A549 (cell line): ENCODE results near the gene SCYL2. TPM values are rescaled to one million over a fixed set of nuclear protein-coding genes. Genes with fewer than 3 reads are reported as not detected.

Experiments
- ATAC-seq, 2 experiments: fragments of 200-7000 bp in 1 of 2; fragments of >200 bp in 1 of 2; cut with Nextera tagmentation in 1 of 2; cut with Tn5 transposase in 1 of 2; 3 replicates each; pipeline versions ENCODE4 v1.8.0 to v1.9.1; 2018 to 2020; ENCODE audit warnings: mild to moderate bottlenecking in 1 of 2, moderate library complexity in 1 of 2
- CTCF ChIA-PET: fragments of 300-600 bp; sonication (Branson Sonifier 250); formaldehyde crosslinking; extraction: SDS; loops from one replicate; lab custom pipeline; 2021; ENCODE audit warnings: antibody characterized with exemption, inconsistent platforms; lab: Yijun Ruan, JAX
- POLR2A ChIA-PET: fragments of 350-600 bp; formaldehyde crosslinking; extraction: SDS; loops from one replicate; lab custom pipeline; 2021; ENCODE audit warnings: antibody characterized with exemption, inconsistent platforms; lab: Yijun Ruan, JAX
- DNase-seq, 2 experiments: peaks; one replicate each; pipeline versions ENCODE4 v3.0.0 to v3.0.0-alpha.2; 2011 to 2016; ENCODE audit warnings: low read depth in 1 of 2, low spot score in 1 of 2
- FAIRE-seq: peaks from 2 replicates; lab custom pipeline; 2011; peaks lifted over from hg19 to GRCh38; lab: Jason Lieb, UNC
- H3K27ac ChIP-seq, 2 experiments: fragments of >200 bp; sonication (Bioruptor Twin); formaldehyde crosslinking; 3 replicates each; pipeline ENCODE4 v1.5.1; 2016 to 2017
- H3K4me1 ChIP-seq: fragments of >200 bp; sonication (Bioruptor Twin); formaldehyde crosslinking; 3 replicates; pipeline ENCODE4 v1.6.1; 2016
- H3K4me2 ChIP-seq: fragments of >200 bp; sonication (Bioruptor Twin); formaldehyde crosslinking; 3 replicates; pipeline ENCODE4 v1.6.1; 2016
- H3K4me3 ChIP-seq: fragments of >200 bp; sonication (Bioruptor Twin); formaldehyde crosslinking; 3 replicates; pipeline ENCODE4 v1.5.1; 2016
- H3K9me3 ChIP-seq: fragments of >200 bp; sonication (Bioruptor Twin); formaldehyde crosslinking; 3 replicates; pipeline ENCODE4 v1.6.1; 2016
- BHLHE40 ChIP-seq: IDR thresholded peaks from 2 replicates; pipeline ENCODE4 v1.6.1; 2012; ENCODE audit warnings: low read depth, low read length, inconsistent platforms
- CBX2 ChIP-seq: fragments of 200-600 bp; sonication (generic); IDR thresholded peaks from 2 replicates; pipeline ENCODE4 v1.6.1; 2016; ENCODE audit warnings: low read depth, mild to moderate bottlenecking, borderline replicate concordance
- CEBPB ChIP-seq, 2 experiments: fragments of >200 bp in 1 of 2; sonication (Bioruptor Twin) in 1 of 2; formaldehyde crosslinking in 1 of 2; IDR thresholded peaks; 2 replicates each; pipeline ENCODE4 v1.6.1; 2012 to 2016
- EHMT2 ChIP-seq: fragments of 200-600 bp; sonication (generic); IDR thresholded peaks from 2 replicates; pipeline ENCODE4 v1.6.1; 2016; ENCODE audit warnings: antibody characterized with exemption, low read depth, mild to moderate bottlenecking, moderate library complexity
- ESRRA ChIP-seq: fragments of 150-350 bp; IDR thresholded peaks from 2 replicates; pipeline ENCODE4 v1.6.1; 2014; ENCODE audit warnings: mild to moderate bottlenecking, low read length, borderline replicate concordance
- FOSB ChIP-seq: fragments of 250-450 bp; sonication (Bioruptor Pico); IDR thresholded peaks from 2 replicates; pipeline ENCODE4 v1.5.0; 2020; ENCODE audit warnings: mild to moderate bottlenecking, moderate library complexity
- FOXS1 ChIP-seq: fragments of 250-450 bp; sonication (Bioruptor Pico); IDR thresholded peaks from 2 replicates; pipeline ENCODE4 v1.5.0; 2020; ENCODE audit warnings: mild to moderate bottlenecking, moderate library complexity
- HDAC2 ChIP-seq: fragments of 200-600 bp; sonication (generic); IDR thresholded peaks from 2 replicates; pipeline ENCODE4 v1.6.1; 2016
- HEYL ChIP-seq: fragments of 250-450 bp; sonication (Bioruptor Pico); IDR thresholded peaks from 2 replicates; pipeline ENCODE4 v1.8.0; 2021; ENCODE audit warnings: mild to moderate bottlenecking, moderate library complexity
- HOXB13 ChIP-seq: fragments of 250-450 bp; sonication (Bioruptor Pico); IDR thresholded peaks from 2 replicates; pipeline ENCODE4 v1.5.0; 2020; ENCODE audit warnings: low read depth, mild to moderate bottlenecking, moderate library complexity
- HOXB5 ChIP-seq: fragments of 250-450 bp; sonication (Bioruptor Pico); IDR thresholded peaks from 2 replicates; pipeline ENCODE4 v1.5.0; 2020; ENCODE audit warnings: mild to moderate bottlenecking, moderate library complexity
- JUN ChIP-seq, 2 experiments: fragments of >200 bp; sonication (Bioruptor Twin); formaldehyde crosslinking; IDR thresholded peaks; 2 replicates in 1 of 2; 3 replicates in 1 of 2; pipeline ENCODE4 v1.6.1; 2016 to 2017
- JUNB ChIP-seq: fragments of >200 bp; sonication (Bioruptor Twin); formaldehyde crosslinking; IDR thresholded peaks from 2 replicates; pipeline ENCODE4 v1.6.1; 2016
- KDM1A ChIP-seq: fragments of 200-600 bp; sonication (generic); IDR thresholded peaks from 2 replicates; pipeline ENCODE4 v1.6.1; 2016; ENCODE audit warnings: low read depth, mild to moderate bottlenecking
- KDM5A ChIP-seq: fragments of 200-600 bp; sonication (generic); IDR thresholded peaks from 2 replicates; pipeline ENCODE4 v1.6.1; 2016; ENCODE audit warnings: antibody characterized with exemption, mild to moderate bottlenecking
- MAZ ChIP-seq: fragments of 150-350 bp; IDR thresholded peaks from 2 replicates; pipeline ENCODE4 v1.6.1; 2014; ENCODE audit warnings: antibody characterized with exemption, low read depth, low read length, borderline replicate concordance
- NFE2L2 ChIP-seq: fragments of 150-350 bp; conservative IDR thresholded peaks from 2 replicates; pipeline ENCODE4 v1.6.1; 2014; ENCODE audit warnings: low read length
- POLR2A ChIP-seq: IDR thresholded peaks from 2 replicates; pipeline ENCODE4 v1.6.1; 2012; ENCODE audit warnings: mild to moderate bottlenecking, low read length
- POLR2AphosphoS2 ChIP-seq: conservative IDR thresholded peaks from 2 replicates; pipeline ENCODE4 v1.6.1; 2012; ENCODE audit warnings: low read length, improper control_type of control experiment, inconsistent platforms
- RCOR1 ChIP-seq: fragments of 150-350 bp; IDR thresholded peaks from 2 replicates; pipeline ENCODE4 v1.6.1; 2014; ENCODE audit warnings: antibody characterized with exemption, low read length, low read depth
- RFX5 ChIP-seq: fragments of 450-650 bp; IDR thresholded peaks from 2 replicates; pipeline ENCODE4 v1.7.1; 2014; ENCODE audit warnings: antibody characterized with exemption, mild to moderate bottlenecking, moderate library complexity
- TFCP2L1 ChIP-seq: fragments of 250-450 bp; sonication (Bioruptor Pico); IDR thresholded peaks from 2 replicates; pipeline ENCODE4 v1.5.0; 2021; ENCODE audit warnings: mild to moderate bottlenecking
- TP53 ChIP-seq: fragments of 250-450 bp; sonication (Bioruptor Pico); IDR thresholded peaks from 2 replicates; pipeline ENCODE4 v1.5.0; 2021; ENCODE audit warnings: mild to moderate bottlenecking, moderate library complexity
- ZC3H11A ChIP-seq: fragments of 450-650 bp; IDR thresholded peaks from 2 replicates; pipeline ENCODE4 v1.6.1; 2014; ENCODE audit warnings: antibody characterized with exemption, mild to moderate bottlenecking
- ZFP36 ChIP-seq: fragments of 450-650 bp; IDR thresholded peaks from 2 replicates; pipeline ENCODE4 v1.6.1; 2014; ENCODE audit warnings: borderline replicate concordance; ENCODE audit not compliant: partially characterized antibody
- ZNF302 ChIP-seq: fragments of 250-450 bp; sonication (Bioruptor Pico); IDR thresholded peaks from 2 replicates; pipeline ENCODE4 v1.9.0; 2021; ENCODE audit warnings: inconsistent platforms, mild to moderate bottlenecking, moderate library complexity
- WGBS: methylation state at CpG from one replicate; pipeline ENCODE4 v1.1.6; 2017; ENCODE audit errors: missing lambda C conversion rate; 5-methylcytosine and 5-hydroxymethylcytosine counted together
- polyA plus RNA-seq, 4 experiments: library from polyadenylated mRNA; depleted of rRNA in 3 of 4; stranded (reverse); fragments of >200 nt; fragmentation: RNase III in 1 of 4; extraction: RNeasy Plus Mini Kit Qiagen cat#74134 plus additional on column Dnase treatment in 1 of 4; gene quantifications; 2 replicates in 3 of 4; 3 replicates in 1 of 4; pipeline ENCODE4 v1.2.3, GENCODE V29; 2011 to 2017
- TF ChIP-seq, protein P1 (sequence below): fragments of 250-450 bp; sonication (Bioruptor Pico); IDR thresholded peaks from 2 replicates; pipeline ENCODE4 v1.5.0; 2021; ENCODE audit warnings: mild to moderate bottlenecking, moderate library complexity, borderline replicate concordance
- TF ChIP-seq, protein P2 (sequence below): fragments of >200 bp; sonication (Bioruptor Twin); formaldehyde crosslinking; IDR thresholded peaks from 3 replicates; pipeline ENCODE4 v1.5.1; 2016
- TF ChIP-seq, protein P3 (sequence below): fragments of 250-450 bp; sonication (Bioruptor Pico); IDR thresholded peaks from 2 replicates; pipeline ENCODE4 v1.5.0; 2020; ENCODE audit warnings: low read depth, mild to moderate bottlenecking, moderate library complexity
- TF ChIP-seq, protein P4 (sequence below): fragments of 150-350 bp; IDR thresholded peaks from 2 replicates; pipeline ENCODE4 v1.6.1; 2014; ENCODE audit warnings: low read depth, mild to moderate bottlenecking, low read length
- TF ChIP-seq, protein P5 (sequence below): IDR thresholded peaks from 2 replicates; pipeline ENCODE4 v1.6.1; 2012
- TF ChIP-seq, protein P6 (sequence below): IDR thresholded peaks from 2 replicates; pipeline ENCODE4 v1.6.1; 2012
- TF ChIP-seq, protein P7 (sequence below): fragments of >200 bp; sonication (Bioruptor Twin); formaldehyde crosslinking; IDR thresholded peaks from 3 replicates; pipeline ENCODE4 v1.6.1; 2016

SCYL2 gene
- polyA plus RNA-seq, 2 of the 4 experiments (the other 2 are of a cell fraction): 21.7 to 51.7 TPM

DNA sequence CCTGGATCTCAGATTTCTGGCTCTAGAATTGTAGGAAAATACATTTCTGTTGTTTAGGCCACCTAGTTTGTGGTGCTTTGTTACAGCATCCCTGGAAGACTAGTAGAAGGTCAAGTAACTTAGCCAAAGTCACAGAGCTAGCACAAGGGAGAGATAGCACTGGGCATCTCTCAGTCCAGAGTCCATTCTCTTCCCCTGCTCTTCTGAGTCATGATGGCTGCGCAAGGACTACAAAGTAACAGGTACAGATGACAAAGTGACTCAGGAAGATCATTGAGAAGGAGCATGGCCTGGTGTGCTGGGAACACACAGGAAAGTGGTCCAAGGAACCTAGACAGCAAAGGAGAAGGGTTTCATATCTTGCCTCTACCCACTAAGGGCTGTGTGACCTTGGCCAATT lies 109.2 kb downstream of the SCYL2 start:
- POLR2A ChIA-PET: no interaction called here
- CTCF ChIA-PET: interaction anchor here (1.1 to 1.3 kb wide), 2 partner anchors 28 kb away, joined by 3 read pairs; no protein-coding TSS in a partner anchor
- TF ChIP-seq, protein P1, sequence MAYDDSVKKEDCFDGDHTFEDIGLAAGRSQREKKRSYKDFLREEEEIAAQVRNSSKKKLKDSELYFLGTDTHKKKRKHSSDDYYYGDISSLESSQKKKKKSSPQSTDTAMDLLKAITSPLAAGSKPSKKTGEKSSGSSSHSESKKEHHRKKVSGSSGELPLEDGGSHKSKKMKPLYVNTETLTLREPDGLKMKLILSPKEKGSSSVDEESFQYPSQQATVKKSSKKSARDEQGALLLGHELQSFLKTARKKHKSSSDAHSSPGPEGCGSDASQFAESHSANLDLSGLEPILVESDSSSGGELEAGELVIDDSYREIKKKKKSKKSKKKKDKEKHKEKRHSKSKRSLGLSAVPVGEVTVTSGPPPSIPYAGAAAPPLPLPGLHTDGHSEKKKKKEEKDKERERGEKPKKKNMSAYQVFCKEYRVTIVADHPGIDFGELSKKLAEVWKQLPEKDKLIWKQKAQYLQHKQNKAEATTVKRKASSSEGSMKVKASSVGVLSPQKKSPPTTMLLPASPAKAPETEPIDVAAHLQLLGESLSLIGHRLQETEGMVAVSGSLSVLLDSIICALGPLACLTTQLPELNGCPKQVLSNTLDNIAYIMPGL (CRISPR knock-in tag): no peak
- no peak for TF ChIP-seq CEBPB (IDR thresholded peaks at IDR 0.05)
- no peak for TF ChIP-seq POLR2AphosphoS2
- no peak for TF ChIP-seq CBX2
- TF ChIP-seq JUN (IDR thresholded peaks at IDR 0.05): no peak
- TF ChIP-seq, protein P2, sequence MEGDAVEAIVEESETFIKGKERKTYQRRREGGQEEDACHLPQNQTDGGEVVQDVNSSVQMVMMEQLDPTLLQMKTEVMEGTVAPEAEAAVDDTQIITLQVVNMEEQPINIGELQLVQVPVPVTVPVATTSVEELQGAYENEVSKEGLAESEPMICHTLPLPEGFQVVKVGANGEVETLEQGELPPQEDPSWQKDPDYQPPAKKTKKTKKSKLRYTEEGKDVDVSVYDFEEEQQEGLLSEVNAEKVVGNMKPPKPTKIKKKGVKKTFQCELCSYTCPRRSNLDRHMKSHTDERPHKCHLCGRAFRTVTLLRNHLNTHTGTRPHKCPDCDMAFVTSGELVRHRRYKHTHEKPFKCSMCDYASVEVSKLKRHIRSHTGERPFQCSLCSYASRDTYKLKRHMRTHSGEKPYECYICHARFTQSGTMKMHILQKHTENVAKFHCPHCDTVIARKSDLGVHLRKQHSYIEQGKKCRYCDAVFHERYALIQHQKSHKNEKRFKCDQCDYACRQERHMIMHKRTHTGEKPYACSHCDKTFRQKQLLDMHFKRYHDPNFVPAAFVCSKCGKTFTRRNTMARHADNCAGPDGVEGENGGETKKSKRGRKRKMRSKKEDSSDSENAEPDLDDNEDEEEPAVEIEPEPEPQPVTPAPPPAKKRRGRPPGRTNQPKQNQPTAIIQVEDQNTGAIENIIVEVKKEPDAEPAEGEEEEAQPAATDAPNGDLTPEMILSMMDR: no peak
- no peak for TF ChIP-seq HDAC2
- TF ChIP-seq KDM5A: no peak
- TF ChIP-seq, protein P3, sequence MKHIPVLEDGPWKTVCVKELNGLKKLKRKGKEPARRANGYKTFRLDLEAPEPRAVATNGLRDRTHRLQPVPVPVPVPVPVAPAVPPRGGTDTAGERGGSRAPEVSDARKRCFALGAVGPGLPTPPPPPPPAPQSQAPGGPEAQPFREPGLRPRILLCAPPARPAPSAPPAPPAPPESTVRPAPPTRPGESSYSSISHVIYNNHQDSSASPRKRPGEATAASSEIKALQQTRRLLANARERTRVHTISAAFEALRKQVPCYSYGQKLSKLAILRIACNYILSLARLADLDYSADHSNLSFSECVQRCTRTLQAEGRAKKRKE (CRISPR knock-in tag): no peak
- TF ChIP-seq POLR2A: no peak
- TF ChIP-seq NFE2L2: no peak
- no peak for TF ChIP-seq FOXS1 (CRISPR knock-in tag)
- no peak for TF ChIP-seq HOXB13 (CRISPR knock-in tag)
- TF ChIP-seq, protein P4, sequence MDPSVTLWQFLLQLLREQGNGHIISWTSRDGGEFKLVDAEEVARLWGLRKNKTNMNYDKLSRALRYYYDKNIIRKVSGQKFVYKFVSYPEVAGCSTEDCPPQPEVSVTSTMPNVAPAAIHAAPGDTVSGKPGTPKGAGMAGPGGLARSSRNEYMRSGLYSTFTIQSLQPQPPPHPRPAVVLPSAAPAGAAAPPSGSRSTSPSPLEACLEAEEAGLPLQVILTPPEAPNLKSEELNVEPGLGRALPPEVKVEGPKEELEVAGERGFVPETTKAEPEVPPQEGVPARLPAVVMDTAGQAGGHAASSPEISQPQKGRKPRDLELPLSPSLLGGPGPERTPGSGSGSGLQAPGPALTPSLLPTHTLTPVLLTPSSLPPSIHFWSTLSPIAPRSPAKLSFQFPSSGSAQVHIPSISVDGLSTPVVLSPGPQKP: no peak
- TF ChIP-seq TFCP2L1 (CRISPR knock-in tag): no peak
- no peak for TF ChIP-seq ZFP36
- no peak for TF ChIP-seq ZNF302
- TF ChIP-seq, all 56 proteins: peak for 0

DNA sequence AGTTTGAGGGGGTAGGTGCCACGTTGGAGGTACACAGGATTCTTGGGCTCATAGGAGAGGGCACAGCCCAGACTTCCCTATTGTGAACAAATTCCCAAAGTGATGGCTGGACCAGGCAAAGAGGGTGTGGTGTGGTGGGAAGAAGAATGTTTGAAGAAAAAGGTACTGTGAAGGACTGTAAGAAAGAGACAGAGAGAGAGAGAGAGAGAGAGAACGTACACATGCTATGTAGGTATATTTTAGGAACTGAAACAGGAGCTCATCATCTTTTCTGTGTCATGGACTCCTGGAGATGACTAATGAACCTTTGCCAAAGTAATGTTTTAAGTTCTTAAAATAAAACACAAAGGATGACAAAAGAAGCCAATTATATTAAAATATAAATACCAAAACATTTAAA lies 114.4 kb downstream of the SCYL2 start:
- H3K4me2 ChIP-seq: no peak overlapping the region
- 49% methylated on average over 2 of the region's 2 CpGs for WGBS
- no peak overlapping the region for H3K27ac ChIP-seq
- DNase-seq (no peak), FAIRE-seq (no peak), ATAC-seq (no peak)
- H3K9me3 ChIP-seq: no peaks in the 10 kb centered on the region
- ChIA-PET CTCF (no interaction called here), POLR2A (no interaction called here)
- H3K4me3 ChIP-seq: no peak overlapping the region
- no peaks in the 10 kb centered on the region for H3K4me1 ChIP-seq
- TF ChIP-seq ZNF302 (no peak), BHLHE40 (no peak), RFX5 (no peak), HEYL (no peak), JUNB (no peak), HOXB5 (CRISPR knock-in tag) (no peak), JUN (IDR thresholded peaks at IDR 0.05) (no peak), TP53 (CRISPR knock-in tag) (no peak), KDM1A (no peak), EHMT2 (no peak), FOSB (no peak), ZC3H11A (no peak), MAZ (no peak), RCOR1 (no peak), ESRRA (no peak), CBX2 (no peak)
- TF ChIP-seq, protein P5, sequence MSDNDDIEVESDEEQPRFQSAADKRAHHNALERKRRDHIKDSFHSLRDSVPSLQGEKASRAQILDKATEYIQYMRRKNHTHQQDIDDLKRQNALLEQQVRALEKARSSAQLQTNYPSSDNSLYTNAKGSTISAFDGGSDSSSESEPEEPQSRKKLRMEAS: no peak
- TF ChIP-seq, protein P6, sequence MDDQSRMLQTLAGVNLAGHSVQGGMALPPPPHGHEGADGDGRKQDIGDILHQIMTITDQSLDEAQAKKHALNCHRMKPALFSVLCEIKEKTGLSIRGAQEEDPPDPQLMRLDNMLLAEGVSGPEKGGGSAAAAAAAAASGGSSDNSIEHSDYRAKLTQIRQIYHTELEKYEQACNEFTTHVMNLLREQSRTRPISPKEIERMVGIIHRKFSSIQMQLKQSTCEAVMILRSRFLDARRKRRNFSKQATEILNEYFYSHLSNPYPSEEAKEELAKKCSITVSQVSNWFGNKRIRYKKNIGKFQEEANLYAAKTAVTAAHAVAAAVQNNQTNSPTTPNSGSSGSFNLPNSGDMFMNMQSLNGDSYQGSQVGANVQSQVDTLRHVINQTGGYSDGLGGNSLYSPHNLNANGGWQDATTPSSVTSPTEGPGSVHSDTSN: no peak
- TF ChIP-seq, protein P7, sequence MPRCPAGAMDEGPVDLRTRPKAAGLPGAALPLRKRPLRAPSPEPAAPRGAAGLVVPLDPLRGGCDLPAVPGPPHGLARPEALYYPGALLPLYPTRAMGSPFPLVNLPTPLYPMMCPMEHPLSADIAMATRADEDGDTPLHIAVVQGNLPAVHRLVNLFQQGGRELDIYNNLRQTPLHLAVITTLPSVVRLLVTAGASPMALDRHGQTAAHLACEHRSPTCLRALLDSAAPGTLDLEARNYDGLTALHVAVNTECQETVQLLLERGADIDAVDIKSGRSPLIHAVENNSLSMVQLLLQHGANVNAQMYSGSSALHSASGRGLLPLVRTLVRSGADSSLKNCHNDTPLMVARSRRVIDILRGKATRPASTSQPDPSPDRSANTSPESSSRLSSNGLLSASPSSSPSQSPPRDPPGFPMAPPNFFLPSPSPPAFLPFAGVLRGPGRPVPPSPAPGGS: no peak

More for the DNA sequence above, 109.2 kb downstream of the SCYL2 start:
- 0 out of 6 replicates have a peak, but pooled peaks of 1 of the 2 experiments have one; percentile 39 for ATAC-seq
- no peaks in the 10 kb centered on the region for H3K4me1 ChIP-seq
- no peak for FAIRE-seq
- H3K4me3 ChIP-seq: no peak overlapping the region
- no peak overlapping the region for H3K4me2 ChIP-seq
- peak in 1 of 2 experiments; percentile 7 for DNase-seq
- no peak overlapping the region for H3K27ac ChIP-seq
- no peaks in the 10 kb centered on the region for H3K9me3 ChIP-seq
- 50% methylated on average over 1 of the region's 1 CpG for WGBS
